GM12878 (cell line): ENCODE measurements around the gene DYTN.

Experiments
- EP300 ChIP-seq, 2 experiments: fragments of 150-350 bp in 1 of 2; IDR thresholded peaks; 2 replicates each; pipeline ENCODE4 v1.6.1; 2011 to 2012; ENCODE audit warnings: low read depth in 2 of 2, low read length in 2 of 2, borderline replicate concordance in 1 of 2, improper control_type of control experiment in 1 of 2, inconsistent platforms in 1 of 2; ENCODE audit not compliant: control insufficient read depth in 1 of 2
- GABPA ChIP-seq: IDR thresholded peaks from 2 replicates; pipeline ENCODE4 v1.6.1; 2014; ENCODE audit warnings: antibody characterized with exemption, low read depth, mild to moderate bottlenecking, inconsistent platforms
- MAX ChIP-seq: IDR thresholded peaks from 2 replicates; pipeline ENCODE4 v1.6.1; 2012; ENCODE audit warnings: low read depth, low read length, improper control_type of control experiment
- MEF2A ChIP-seq: IDR thresholded peaks from 2 replicates; pipeline ENCODE4 v1.6.1; 2011; ENCODE audit warnings: low read depth, mild to moderate bottlenecking, low read length, moderate library complexity; ENCODE audit not compliant: insufficient read depth
- NR2C1 ChIP-seq: fragments of 450-650 bp; IDR thresholded peaks from 2 replicates; pipeline ENCODE4 v1.6.1; 2017; ENCODE audit warnings: antibody characterized with exemption, mild to moderate bottlenecking, moderate library complexity
- PAX8 ChIP-seq: fragments of 450-650 bp; IDR thresholded peaks from 2 replicates; pipeline ENCODE4 v1.6.1; 2017; ENCODE audit warnings: mild to moderate bottlenecking, moderate library complexity
- POLR2A ChIP-seq: IDR thresholded peaks from 2 replicates; pipeline ENCODE4 v1.6.1; 2011; ENCODE audit warnings: low read depth, mild to moderate bottlenecking, low read length
- POLR2AphosphoS2 ChIP-seq: IDR thresholded peaks from 2 replicates; pipeline ENCODE4 v1.6.1; 2011; ENCODE audit warnings: low read depth, mild to moderate bottlenecking, low read length, improper control_type of control experiment, moderate library complexity
- SP1 ChIP-seq: IDR thresholded peaks from one replicate; pipeline ENCODE4 v1.6.1; 2011; ENCODE audit warnings: low read depth, low read length
- SREBF2 ChIP-seq: IDR thresholded peaks from 2 replicates; pipeline ENCODE4 v1.6.1; 2012; ENCODE audit warnings: mild to moderate bottlenecking, low read length
- ZNF687 ChIP-seq: fragments of 450-650 bp; IDR thresholded peaks from 2 replicates; pipeline ENCODE4 v1.6.1; 2017; ENCODE audit warnings: mild to moderate bottlenecking, moderate library complexity

- TF ChIP-seq POLR2AphosphoS2 (no peak), SREBF2 (no peak), MAX (no peak), MEF2A (no peak), SP1 (no peak), GABPA (no peak), ZNF687 (no peak), POLR2A (no peak), EP300 (IDR thresholded peaks at IDR 0.05; ENCODE audit: borderline replicate concordance in 1 of 2, control insufficient read depth in 1 of 2, low read depth in 2 of 2, low read length in 2 of 2) (no peak), PAX8 (no peak), NR2C1 (no peak)
These were observed 22.6 kb upstream of the DYTN start for GRCh38 chr2:206740800-206741199.
